Measurements from ENCODE around the gene FHIT.
A peak's percentile ranks its signal among the peaks of the same experiment; 100 is the strongest.
"Not testable (repeated sequence)": the region's sequence is repeated elsewhere in the genome, so short reads cannot be mapped to it uniquely, and the experiment has no call there.

Gene FHIT

DNA sequence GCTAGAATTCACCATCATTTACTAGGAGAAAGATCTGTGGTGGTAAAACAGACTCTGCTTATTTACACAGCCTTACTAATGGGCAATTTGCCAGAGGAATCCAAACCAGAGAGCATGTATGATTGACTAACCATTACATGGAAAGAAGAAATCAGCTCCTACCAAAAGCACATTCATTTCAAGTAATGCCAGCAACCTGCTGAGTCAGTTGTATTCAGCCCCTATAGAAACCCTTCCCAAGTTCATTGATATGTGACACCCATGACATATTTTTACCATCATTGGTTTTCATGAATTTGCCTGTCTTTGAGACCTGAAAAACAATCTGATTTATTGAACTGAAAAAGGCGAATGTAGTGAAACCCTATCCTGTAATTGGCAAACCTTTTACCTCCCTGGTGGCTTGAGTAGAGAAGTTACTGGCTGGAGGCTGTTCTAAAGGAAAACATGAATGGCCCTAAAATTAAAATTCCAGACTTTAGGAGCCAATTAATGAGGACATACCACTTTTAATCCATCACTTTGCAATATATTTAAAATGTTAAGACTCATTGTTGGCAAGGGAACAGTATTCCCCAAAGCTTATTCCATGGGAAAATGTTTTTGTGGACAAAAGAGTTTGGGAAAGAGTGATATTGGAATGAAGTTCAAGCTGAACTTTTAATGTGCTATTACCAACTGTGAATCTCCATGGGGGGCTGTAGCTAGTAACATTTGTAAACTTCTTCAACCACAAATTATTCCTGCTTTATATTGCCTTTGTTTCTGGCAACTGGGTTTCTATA, 542.9 kb downstream of the FHIT start:
- DNase-seq (ENCODE audit: low read depth in 2 of 2), result peak; percentile 71 to 77

DNA sequence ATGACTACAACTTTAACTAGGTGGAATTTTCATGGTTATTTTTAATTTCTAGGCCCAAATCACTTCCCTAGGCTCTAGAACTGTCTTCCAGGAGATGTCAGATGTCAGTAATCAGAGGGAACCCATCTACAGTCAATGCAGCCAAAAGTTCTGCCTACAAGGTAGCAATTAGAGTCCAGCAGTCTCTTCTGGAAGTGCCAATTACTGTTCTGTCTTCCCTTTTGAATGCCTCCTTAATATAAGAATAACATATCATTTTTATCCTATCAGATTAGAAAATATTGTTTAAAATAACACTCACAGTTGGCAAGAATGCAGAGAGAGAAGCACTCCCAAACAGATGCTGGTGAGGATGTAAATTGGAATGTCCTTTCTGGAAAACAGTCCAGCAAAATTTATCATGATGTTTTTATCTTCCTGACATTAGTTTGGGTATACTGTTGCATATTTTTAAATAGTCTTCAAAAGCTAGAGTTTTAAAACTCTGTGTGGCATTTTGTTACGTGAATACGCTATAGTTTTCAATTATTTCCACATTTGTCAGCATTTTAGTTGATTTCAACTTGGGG, 543.7 kb downstream of the FHIT start:
- no peak for DNase-seq (ENCODE audit: low read depth in 2 of 2)

DNA sequence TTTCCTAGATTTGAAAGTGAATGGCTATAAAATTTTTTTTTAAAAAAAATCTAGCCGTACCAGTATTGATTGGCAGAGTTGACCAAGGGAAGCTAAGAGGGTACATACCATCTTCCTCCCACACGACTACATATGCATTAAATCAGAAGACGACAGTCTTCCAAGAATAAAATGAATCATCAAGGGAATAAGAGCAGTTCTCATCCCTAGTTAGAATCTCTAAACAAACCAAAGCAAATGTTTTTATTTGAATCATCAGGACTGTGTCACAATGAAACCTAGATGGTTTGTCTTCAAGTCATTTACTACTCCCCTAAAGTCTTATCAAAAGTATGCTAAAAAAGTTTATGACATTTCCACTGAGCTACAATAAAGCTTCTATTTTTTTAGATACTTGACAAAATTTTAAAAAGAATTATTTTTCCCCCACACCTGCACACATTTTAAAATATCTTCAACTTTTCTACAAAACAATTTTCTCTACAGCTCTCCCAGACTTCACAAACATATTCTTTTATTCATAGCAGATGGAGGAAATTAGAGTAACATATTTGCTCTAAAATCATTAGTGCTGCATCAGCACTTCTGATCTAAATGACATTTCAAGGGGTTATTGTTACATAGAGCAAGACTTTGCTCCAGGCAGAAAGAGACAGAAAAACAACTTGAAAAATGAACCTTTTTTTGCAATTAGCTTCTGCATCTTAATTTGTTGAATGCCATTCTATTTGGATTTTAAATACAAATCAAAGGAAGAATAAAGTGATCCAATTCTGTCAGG, 547.1 kb downstream of the FHIT start:
- no peak for DNase-seq (ENCODE audit: low read depth in 2 of 2)

GRCh38 chr3:60703008-60703407, 548.2 kb downstream of the FHIT start:
- DNase-seq (ENCODE audit: low read depth in 2 of 2), result no peak

DNA sequence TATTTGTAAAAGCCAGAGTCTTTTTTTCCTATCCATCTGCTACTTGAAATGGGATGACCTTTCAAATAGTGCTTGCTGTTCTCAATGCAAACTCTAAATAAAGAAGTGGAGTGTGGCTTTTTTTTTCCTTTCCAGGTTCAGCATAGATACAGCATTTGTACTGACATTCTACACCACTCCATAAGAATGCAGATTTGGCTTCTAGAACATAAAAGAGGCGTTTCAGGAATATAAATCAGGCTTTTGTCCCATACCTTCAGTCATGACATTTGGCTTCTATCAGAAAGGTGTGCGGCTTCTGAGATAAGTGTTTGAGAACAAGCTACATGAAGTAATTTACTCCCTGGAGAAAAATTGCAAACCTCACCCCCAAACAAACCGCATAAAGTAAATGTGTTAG, 553.1 kb downstream of the FHIT start:
- DNase-seq (ENCODE audit: low read depth in 2 of 2), result no peak

- DNase-seq (ENCODE audit: low read depth in 2 of 2), result no peak
These were observed 554.1 kb downstream of the FHIT start for GRCh38 chr3:60697132-60697531.

DNA sequence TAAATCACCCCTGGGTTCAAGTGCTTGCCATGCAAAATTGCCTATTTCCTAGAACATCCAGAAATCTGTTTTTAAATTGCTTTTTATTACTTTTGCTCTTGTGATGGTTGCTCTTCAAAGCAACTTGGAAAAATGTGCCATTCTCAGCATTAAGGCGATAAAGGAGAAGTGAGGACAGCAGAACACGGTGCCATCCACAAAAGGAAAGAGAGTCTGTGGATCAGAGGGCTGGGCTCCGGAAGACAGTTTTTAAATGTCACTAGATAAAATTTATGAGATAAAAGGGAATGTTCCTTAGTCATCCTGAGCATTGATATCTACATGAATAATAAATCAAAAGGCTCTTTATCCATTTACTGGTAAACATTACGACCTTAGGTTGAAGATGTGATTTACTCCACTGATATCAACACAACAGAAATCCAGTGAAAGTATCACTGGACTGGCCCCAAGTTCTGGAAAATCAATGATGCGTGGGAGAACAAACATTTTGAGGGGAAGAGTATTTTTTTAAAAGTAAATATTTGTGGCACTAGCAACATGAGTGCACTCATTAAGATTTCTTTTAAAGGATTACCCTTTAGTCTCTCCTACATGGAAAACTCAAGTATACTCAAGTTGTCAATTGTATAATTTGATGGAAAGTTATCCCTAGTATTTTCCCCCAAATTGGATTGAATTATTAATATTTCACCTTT, 554.7 kb downstream of the FHIT start:
- DNase-seq (ENCODE audit: low read depth in 2 of 2), result no peak

- DNase-seq (ENCODE audit: low read depth in 2 of 2), result no peak
These were observed 575.8 kb downstream of the FHIT start for GRCh38 chr3:60675424-60675823.

GRCh38 chr3:60674870-60675269, 576.4 kb downstream of the FHIT start:
- no peak for DNase-seq (ENCODE audit: low read depth in 2 of 2)

DNA sequence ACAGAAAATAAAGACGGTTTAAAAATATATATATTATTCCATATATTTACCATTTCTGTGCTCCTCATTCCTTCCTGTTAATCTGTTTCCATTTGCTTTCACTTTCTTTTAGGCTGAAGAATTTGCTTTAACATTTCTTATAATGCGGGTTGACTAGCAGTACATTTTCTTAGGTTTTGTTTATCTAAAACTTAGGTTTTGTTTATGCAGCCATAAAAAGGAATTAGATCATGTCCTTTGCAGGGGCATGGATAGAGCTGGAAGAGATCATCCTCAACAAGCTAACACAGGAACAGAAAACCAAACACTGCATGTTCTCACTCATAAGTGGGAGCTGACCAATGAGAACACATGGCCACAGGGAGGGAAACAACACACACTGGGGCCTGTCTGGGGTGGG, 578.1 kb downstream of the FHIT start:
- DNase-seq (ENCODE audit: low read depth in 2 of 2), result no peak

GRCh38 chr3:60672337-60672736, 578.9 kb downstream of the FHIT start:
- DNase-seq (ENCODE audit: low read depth in 2 of 2), result not testable (repeated sequence)

DNA sequence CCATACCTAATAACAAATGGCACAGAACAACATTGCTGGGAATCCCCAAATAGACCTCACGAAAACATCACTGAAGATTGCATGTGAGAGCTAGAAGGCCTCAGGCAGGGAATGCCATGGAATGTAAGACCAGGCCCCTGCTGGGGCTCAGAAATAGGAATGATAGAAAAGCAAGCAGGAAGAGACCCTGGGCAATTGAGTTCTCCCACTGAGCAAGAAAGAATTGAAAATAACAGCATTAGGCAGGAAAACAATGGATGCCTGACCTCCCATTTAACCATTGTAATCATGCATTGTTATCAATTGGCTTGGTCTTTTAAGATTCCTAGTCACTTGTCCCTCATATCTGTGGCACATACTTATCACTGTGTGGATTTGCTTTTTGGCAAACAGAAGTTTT, 581.6 kb downstream of the FHIT start:
- DNase-seq (ENCODE audit: low read depth in 2 of 2), result no peak

GRCh38 chr3:60660026-60660425, 591.2 kb downstream of the FHIT start:
- no peak for DNase-seq (ENCODE audit: low read depth in 2 of 2)

GRCh38 chr3:60659098-60659497, 592.2 kb downstream of the FHIT start:
- DNase-seq (ENCODE audit: low read depth in 2 of 2), result no peak

DNA sequence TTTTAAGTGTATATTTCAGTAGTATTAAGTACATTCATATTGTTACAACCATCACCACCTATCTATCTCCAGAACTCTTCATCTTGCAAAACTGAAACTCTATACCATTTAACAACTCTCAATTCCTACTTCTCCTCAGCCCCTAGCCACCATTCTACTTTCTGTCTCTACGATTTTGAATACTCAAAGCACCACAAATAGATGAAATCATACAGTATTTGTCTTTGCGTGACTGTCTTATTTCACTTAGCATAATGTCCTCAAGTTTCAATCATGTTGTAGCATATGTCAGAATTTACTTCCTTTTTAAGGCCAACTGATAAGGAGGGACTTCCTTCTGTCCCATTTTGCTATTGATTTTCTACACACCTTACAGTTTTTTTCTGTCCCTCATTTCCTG, 593.3 kb downstream of the FHIT start:
- no peak for DNase-seq (ENCODE audit: low read depth in 2 of 2)

GRCh38 chr3:60652829-60653228, 598.4 kb downstream of the FHIT start:
- no peak for DNase-seq (ENCODE audit: low read depth in 2 of 2)

- no peak for DNase-seq (ENCODE audit: low read depth in 2 of 2)
These were observed 599.5 kb downstream of the FHIT start for GRCh38 chr3:60651799-60652198.

GRCh38 chr3:60650171-60650570, 601.1 kb downstream of the FHIT start:
- DNase-seq (ENCODE audit: low read depth in 2 of 2), result no peak

DNA sequence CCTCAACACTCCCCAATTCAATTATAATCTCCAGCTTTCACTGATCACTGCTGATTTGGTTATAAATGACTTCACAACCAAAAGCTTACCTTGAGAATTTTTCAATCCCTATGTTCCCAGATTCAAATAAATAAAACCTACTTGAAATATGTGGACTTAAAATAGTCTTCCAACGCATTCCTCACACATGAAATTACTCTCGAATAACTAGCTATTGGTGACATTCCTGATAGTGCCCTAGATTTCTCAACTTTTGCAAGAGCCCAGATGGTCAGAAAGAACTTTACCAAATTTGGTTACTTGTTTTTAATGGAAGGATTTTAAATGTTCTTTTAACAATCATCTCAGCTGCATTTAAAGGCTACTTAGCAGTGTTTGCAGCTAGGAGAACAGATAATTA, 605.5 kb downstream of the FHIT start:
- no peak for DNase-seq (ENCODE audit: low read depth in 2 of 2)

- no peak for DNase-seq (ENCODE audit: low read depth in 2 of 2)
These were observed 607.4 kb downstream of the FHIT start for GRCh38 chr3:60643831-60644230.

GRCh38 chr3:60641354-60641753, 609.9 kb downstream of the FHIT start:
- no peak for DNase-seq (ENCODE audit: low read depth in 2 of 2)

GRCh38 chr3:60636846-60637245, 614.4 kb downstream of the FHIT start:
- DNase-seq (ENCODE audit: low read depth in 2 of 2), result no peak

Data from fibroblast of skin of left biceps (primary cell).